Smooth muscle cell of the brain vasculature (primary cell): ENCODE results near the gene ERVV-1.
"Not testable (repeated sequence)": the region's sequence is repeated elsewhere in the genome, so short reads cannot be mapped to it uniquely, and the experiment has no call there.

Experiments used
- DNase-seq: peaks from one replicate; pipeline ENCODE4 v3.0.0-alpha.2; 2012; ENCODE audit warnings: low read depth, low spot score

The ERVV-1 gene

GRCh38 chr19:53013621-53014020 is at the start of gene ERVV-1:
Gene ERVV-1 (plus strand): TSS chr19:53013921. CDS start chr19:53014091, 170 bp downstream.
- no peak for DNase-seq

GRCh38 chr19:52967772-52968171 is 45.9 kb upstream of the ERVV-1 start:
- DNase-seq, result no peak

GRCh38 chr19:52981329-52981728 is 32.4 kb upstream of the ERVV-1 start:
- DNase-seq, result no peak

GRCh38 chr19:52983167-52983566 is 30.6 kb upstream of the ERVV-1 start:
- not testable (repeated sequence) for DNase-seq

- DNase-seq, result no peak
Observed at GRCh38 chr19:52987221-52987620, 26.5 kb upstream of the ERVV-1 start.

- DNase-seq, result no peak
Observed at GRCh38 chr19:52988506-52988905, 25.2 kb upstream of the ERVV-1 start.

- no peak for DNase-seq
Observed at GRCh38 chr19:52990759-52991418, 22.8 kb upstream of the ERVV-1 start.

- no peak for DNase-seq
Observed at GRCh38 chr19:52991484-52991883, 22.2 kb upstream of the ERVV-1 start.

GRCh38 chr19:52992109-52993004 is 21.4 kb upstream of the ERVV-1 start:
- DNase-seq, result no peak

GRCh38 chr19:52993342-52994178 is 20.2 kb upstream of the ERVV-1 start:
- DNase-seq, result peak; percentile 49

- no peak for DNase-seq
Observed at GRCh38 chr19:52995711-52996110, 18.0 kb upstream of the ERVV-1 start.

GRCh38 chr19:52997975-52998374 is 15.7 kb upstream of the ERVV-1 start:
- no peak for DNase-seq

GRCh38 chr19:53002479-53002878 is 11.2 kb upstream of the ERVV-1 start:
- no peak for DNase-seq

- no peak for DNase-seq
Observed at GRCh38 chr19:53004242-53004641, 9.5 kb upstream of the ERVV-1 start.

- no peak for DNase-seq
Observed at GRCh38 chr19:53007200-53007599, 6.5 kb upstream of the ERVV-1 start.

GRCh38 chr19:53007606-53008005 is 6.1 kb upstream of the ERVV-1 start:
- DNase-seq, result no peak

- DNase-seq, result no peak
Observed at GRCh38 chr19:53008061-53008778, 5.5 kb upstream of the ERVV-1 start.

GRCh38 chr19:53010494-53010893 is 3.2 kb upstream of the ERVV-1 start:
- no peak for DNase-seq

- DNase-seq, result no peak
Observed at GRCh38 chr19:53012006-53012405, 1.7 kb upstream of the ERVV-1 start.

- DNase-seq, result no peak
Observed at GRCh38 chr19:53015159-53015558, 1.4 kb downstream of the ERVV-1 start.

- DNase-seq, result no peak
Observed at GRCh38 chr19:53015730-53016129, 2.0 kb downstream of the ERVV-1 start.
